ENCODE measurements around the gene SOX30.
A peak's percentile ranks its signal among the peaks of the same experiment; 100 is the strongest.
"Not testable (repeated sequence)": the region's sequence is repeated elsewhere in the genome, so short reads cannot be mapped to it uniquely, and the experiment has no call there.

The SOX30 gene

DNA sequence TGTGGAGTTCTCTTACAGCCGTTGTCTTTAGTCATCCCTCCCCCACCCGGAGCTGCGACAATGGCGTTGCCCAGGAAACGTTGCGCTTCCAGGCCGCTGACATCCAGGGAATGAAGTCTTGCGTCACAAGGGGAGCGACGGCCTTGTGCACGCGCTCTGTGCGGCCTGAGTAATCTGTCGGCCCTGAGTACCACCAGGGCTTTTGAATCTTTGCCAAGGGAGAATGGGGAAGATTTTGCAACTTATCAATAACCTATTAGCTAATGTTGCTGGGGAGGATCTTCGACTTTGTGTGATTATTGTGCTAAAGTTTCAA is at the start of gene SOX30:
Gene SOX30 (minus strand): TSS at position 62 of the 316 bp plus-strand sequence. CDS start 360 bp downstream, outside the sequence.
- no peak for DNase-seq

DNA sequence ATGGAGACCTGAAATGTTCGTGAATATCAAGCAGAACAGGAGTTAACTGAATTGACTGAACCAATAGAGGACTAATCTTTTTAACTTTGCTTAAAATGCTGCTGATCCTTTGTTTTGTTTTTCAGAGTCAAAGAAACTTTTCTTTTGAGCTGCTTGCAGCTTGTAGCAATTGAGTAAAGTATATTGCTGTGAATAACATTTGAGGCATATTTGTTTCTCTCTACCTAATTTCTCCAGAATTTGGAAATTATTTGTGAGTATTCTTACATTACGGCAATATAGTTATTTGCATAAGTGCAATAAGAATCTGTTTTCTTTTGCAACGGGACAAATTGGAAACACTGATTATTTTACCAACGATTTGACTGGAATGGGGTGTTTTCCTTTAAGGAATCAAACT is 46.4 kb upstream of the SOX30 start:
- not testable (repeated sequence) for DNase-seq

DNA sequence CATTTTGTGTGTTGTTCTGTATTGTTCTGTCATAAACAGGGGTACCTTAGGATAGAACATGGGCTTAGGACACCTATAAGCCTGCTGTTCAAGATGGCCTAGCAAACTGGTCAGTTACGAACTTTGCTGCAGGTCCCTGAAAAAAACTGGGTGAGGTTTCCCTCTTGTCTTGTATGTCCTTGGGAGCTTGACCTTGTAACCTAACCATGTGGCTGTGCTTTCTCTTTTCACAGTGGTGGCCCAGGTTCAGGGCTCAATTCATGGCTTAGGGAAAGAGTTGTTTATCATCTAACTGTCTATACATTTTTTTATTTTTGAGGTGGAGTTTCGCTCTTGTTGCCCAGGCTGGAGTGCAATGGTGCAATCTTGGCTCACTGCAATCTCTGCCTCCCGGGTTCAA is 43.9 kb upstream of the SOX30 start:
- DNase-seq: not testable (repeated sequence)

DNA sequence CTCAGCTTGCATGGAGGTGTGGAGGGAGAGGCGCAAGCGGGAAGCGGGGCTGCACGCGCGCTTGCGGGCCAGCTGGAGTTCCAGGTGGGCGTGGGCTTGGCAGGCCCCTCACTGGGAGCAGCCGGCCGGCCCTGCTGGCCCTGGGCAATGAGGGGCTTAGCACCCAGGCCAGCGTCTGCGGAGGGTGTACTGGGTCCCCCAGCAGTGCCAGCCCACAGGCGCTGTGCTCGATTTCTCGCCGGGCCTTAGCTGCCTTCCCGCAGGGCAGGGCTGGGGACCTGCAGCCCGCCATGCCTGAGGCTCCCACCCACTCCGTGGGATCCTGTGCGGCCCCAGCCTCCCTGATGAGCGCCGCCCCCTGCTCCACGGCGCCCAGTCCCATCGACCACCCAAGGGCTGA is 41.6 kb upstream of the SOX30 start:
- DNase-seq: not testable (repeated sequence)

DNA sequence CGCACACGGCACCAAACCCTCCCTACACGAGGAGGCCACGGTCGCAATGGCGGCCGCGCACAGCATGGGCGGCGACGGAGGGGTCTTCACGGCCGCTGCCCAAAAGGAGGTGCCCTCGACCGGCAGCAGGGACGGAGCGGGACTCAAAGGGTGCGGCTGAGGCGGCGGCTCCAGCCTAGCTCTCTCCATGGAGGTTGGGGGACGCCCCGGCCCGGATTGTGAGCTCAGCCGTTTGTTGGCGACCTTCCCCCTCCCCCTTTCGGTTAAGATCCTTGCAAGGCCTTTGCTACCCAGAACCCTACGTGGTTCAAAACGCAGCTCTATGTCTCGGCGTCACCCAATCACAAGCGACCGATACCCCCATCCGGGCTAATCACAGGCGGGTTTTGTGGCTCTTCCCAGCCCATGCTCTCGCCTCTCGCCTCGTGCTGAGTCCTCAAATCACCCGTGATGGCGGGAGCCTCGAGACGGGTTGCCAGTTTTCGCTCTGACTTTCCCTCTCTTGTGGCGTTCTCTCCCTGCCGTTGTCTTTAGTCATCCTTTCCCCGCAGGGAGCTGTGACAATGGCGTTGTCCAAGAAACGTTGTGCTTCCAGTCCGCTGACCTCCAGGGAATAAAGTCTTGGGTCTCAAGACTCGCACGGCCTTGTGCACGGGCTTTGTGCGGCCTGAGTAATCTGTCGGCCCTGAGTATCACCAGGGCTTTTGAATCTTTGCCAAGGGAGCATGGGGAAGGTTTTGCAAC is 38.6 kb upstream of the SOX30 start:
- no peak for DNase-seq

DNA sequence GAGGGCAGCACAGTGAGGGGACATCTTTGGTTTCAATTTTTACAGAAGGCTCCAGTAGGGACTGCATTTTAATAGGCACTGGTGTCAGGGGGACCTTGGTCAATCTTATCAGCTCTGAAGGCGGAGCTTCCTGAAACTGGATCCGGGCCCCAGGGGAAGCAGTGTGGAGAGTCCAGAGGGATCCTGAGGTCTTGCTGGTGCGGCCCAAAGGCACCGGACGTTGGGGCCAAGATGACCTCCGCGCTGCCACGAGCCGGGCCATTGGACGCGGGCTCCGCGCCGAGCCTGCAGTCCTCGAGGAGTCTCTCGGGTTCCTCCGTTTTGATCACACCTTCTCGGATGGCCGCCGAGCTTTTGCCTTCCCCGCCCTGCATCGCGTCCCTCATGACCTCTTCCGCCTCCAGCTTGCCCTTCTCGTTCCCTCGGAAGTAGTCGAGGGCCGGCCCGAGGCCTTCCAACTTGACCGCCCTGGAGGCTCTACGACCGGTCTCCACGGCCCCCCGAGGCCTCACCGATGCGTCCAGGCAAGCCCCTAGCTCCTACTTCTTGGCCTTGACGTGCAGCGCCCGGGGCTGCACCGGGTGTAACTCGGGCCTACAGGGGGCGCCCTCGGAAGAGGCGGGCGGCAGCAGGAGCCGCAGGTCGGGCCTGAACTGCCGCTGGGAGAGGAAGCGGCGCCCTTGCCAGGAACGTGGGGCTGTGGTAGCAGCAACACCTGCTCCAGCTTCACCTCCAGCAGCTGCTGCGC is 37.9 kb upstream of the SOX30 start:
- DNase-seq: peak; percentile 32

DNA sequence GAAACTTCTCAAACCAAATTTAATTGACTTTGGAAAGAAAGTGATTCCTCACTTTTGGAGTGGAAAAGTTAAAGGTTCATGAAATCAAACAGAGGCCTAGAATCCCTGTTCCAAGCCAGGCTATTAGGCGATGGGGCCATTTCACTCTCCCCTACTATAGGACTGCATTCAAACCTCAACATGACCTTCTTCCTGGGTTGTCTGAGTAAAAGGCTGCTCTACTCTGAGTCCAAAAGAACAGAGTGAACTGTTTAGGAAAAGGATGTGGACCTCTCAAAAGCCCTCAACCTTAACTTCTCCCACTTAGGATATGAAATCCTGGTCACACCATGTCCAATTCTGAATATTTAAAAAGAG is 34.9 kb upstream of the SOX30 start:
- no peak for DNase-seq

DNA sequence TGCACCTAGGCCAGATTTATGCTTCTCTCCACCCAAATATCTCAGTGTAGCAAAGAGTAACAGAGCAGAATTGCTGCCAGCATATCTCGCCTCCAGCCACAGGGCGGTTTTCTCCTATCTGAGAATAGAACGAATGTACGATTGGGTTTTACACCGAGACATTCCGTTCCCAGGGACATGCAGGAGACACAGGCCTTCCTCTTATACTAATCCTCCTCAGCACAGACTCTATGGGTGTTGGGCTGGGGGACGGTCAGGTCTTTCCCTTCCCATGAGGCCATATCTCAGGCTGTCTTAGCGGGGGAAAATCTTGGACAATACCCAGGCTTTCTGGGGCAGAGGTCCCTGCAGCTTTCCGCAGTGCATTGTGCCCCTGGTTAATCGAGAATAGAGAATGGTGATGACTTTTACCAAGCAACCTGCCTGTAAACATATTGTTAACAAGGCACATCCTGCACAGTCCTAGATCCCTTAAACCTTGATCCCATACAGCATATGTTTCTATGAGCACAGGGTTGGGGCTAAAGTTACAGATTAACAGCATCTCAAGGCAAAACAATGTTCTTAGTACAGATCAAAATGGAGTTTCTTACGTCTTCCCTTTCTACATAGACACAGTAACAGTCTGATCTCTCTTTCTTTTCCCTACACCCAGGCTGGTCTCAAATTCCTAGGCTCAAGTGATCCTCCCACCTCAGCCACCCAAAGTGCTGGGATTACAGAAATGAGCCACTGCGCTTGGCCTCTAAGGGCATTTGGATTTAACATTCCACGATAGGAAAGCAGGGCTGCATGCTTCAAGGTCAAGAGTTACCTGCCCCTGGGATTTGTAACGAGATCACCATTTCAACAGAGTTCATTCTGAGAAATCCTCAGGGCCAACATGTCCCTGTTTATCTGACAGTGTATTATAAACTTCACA is 34.3 kb upstream of the SOX30 start:
- not testable (repeated sequence) for DNase-seq

DNA sequence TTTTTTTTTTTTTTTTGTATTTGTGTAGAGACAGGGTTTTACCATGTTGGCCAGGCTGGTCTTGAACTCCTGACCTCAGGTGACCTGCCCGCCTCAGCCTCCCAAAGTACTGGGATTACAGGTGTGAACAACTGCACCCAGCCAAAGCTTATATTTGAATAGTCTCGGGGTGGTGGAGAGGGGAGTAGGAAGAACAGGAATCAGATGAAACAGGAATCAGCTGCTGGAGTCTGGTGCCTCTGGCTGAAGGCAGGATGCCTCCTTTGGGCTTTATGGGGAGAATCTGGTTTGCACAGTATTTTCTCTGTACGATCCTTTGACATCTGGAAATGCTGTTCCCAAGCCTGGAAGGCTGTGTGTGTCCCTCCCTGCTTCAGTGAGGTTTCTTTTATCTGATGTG is 30.0 kb upstream of the SOX30 start:
- DNase-seq: no peak

DNA sequence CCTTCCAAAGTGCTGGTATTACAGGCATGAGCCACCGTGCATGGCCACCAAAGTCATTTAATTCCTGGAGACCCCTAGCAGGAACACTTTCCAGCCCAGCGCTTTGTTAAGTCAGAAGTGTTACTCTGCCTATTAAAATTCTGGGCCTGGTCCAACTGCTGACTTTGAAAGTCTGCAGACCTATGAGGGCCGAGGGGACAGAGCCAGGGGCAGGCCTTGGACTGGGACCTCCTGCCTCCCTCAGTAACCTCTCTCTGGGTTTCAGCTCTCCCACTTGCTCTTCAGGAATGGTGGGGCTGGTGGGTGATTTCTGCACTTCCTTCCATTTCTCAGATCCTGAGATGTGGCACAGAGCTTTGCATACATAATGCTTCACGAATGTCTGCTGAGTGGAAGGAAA is 28.8 kb upstream of the SOX30 start:
- no peak for DNase-seq

DNA sequence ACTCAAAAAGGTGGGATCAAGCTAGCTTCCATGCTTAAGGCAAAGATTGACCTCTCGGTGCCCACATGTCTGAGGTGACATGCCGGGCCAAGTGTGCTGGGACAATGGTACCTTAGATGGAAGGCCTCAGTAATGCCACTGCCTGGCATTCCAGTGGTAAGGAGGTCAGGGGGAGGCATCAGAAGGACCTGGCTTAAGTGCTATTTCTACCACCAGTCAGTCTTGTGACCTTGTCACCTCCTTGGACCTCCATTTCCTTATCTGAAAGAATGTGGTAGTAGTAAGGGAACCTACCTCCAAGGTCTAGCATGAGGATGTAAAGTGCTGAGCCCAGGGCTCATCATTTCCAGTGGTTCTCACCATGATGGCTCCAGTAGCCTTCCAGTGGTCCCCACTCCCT is 28.0 kb upstream of the SOX30 start:
- no peak for DNase-seq

DNA sequence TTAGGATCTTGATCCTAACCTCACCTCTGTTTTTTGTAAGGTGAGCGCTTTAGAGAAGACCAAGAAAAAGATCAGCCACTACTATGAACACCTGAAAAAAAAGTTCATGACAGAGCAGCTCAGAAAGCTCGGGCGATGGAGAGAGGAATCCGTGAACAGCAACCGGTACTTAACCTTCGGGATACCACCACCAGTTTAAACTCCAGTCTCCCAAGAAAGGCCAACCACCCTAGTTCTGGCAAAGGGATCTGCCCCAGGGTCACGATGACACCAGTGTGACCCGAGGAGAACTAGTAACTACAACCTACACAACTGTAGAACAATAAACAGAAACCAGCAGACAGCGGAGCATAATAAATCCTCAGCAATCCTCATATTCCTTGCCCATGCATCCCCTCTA is 27.6 kb upstream of the SOX30 start:
- no peak for DNase-seq

DNA sequence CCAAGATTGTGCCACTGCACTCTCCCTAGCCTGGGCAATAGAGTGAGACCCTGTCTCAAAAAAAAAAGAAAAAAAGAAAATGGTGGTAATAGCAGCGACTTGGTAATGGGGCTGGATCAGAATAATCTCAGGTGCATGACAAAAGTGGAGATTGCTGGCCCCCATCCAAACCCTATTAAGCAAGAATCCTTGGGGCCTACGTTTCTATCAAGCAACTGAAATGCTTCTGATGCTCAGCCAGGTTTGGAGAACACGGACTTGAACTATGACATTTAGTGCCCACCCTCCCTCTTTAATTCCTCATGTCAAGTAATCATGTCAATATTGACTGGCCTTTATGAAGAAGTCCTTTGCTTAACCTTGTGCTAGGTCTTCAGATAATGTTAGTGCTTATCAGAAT is 25.7 kb upstream of the SOX30 start:
- no peak for DNase-seq

DNA sequence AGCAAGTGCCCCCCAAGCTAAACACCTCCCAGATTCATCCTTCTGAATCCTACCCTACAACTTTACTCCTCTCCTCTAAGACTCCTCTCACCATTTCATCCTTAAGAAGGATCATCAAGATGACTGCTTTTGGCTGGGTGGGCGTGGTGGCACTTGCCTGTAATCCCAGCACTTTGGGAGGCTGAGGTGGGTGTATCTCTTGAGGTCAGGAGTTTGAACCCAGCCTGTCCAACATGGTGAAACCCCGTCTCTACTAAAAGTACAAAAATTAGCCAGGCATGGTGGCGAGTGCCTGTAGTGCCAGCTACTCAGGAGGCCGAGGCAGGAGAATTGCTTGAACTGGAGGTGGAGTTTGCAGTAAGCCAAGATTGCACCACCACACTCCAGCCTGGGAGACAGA is 22.1 kb upstream of the SOX30 start:
- not testable (repeated sequence) for DNase-seq

DNA sequence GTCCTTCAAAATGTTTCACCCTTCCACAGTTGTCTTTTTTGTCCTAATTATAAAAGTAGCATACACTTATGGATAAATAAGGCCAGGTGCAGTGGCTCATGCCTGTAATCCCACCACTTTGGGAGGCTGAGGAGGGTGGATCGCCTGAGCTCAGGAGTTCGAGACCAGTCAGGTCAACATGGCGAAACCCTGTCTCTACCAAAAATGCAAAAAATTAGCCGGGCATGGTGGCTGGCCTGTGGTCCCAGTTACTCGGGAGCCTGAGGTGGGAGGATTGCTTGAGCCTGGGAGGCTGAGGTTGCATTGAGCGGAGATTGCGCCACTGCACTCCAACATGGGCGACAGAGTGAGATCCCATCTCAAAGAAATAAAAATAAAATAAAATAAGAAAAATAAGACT is 20.7 kb upstream of the SOX30 start:
- no peak for DNase-seq

DNA sequence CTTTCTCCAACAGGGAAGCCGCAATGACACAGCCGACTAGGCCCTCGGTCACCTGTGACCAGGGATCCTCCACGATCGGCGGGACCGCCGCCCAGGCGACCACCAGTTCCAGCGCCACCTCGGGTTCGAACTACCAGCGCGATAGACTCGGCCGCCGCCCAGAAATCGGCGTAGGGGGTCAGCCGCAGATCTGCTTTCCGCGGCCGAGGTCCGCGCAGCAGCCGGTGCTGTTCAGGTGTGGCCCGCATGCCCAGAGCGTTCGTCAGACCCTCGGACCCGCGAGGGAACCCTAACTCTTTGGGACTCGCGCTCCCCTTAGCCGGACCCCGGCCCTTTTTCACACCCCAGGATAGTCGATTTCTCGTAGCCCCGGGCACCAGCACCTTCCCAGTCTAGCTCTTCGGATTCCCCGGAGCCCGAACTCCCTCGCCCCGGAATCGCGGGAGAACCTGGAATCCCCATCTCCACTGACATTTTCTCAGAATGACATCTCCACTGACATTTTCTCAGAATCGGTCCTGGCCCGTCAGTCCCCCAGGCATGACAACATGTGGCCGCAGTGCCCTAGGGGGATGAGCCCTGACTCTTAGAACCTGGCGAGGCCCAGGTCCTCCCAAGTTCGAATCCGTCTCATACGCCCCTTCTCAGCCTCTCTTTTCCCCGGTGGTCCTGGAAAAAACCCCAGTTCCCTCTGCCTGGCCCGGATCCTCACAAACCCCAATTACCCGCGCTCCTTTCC is 19.5 kb upstream of the SOX30 start:
- DNase-seq: no peak

DNA sequence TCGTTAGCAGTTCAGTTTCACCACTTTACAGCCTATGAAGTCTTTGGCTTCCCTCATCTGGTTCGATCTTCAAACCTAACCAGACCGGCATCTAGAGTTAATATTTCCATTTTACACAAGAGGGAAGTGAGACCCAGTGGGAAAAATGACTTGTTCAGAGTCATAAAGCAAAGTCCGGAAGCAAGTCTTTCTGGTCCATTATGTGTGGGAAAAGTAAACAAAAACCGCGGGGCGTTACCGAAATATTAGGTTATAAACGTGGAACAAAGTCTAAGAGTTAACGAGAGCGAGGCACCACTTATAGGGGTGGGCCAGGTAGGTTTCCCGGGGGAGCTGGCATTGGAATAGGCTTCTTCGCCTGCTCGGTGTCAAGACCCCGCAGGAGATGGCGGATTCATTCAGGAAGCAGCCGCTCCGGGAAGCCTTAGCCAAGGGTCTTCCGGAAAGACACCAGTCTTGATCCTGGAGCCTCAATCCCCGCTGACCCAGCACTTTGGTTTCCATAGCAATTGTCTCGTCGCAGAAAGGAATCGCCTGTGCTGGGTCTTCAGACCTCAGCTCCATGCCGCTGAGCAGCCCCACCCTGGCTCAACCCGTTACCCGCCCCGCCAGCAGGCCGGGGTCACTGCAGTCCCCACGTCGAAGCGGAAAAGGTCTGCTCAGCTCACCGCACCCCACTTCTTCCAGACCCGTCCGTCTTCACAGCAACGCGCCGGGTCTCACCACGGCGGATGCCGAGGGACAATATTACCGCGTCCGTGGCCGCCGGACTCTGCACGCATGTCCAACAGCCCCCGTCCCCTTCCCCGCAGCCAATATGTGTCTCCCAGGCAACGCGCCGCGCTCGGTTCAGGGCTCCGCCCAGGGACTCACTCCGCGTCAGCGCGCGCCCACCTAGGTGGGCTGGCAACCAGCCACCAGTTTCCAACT is 18.7 kb upstream of the SOX30 start, which contains the start of gene C5orf52:
Gene C5orf52 (plus strand): TSS at position 872 of the 930 bp plus-strand sequence. CDS start 82 bp downstream, outside the sequence.
- peak; percentile 16 for DNase-seq

DNA sequence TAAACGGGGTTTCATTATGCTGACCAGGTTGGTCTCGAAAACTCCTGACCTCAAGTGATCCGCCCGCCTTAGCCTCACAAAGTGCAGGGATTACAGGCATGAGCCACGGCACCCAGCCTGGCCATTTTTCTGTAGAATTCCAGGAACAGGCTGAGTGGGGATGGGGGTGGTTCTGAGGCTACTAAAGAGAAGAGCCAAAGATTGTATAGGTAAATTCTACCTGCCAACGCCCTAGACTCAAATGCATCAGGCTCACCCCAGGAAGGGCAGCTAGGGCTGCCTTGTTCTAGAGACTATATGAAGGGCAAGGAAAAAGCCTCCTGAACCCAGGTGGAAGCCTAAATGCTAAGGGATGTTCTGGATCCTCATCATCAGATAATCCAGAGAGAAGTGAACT is 17.5 kb upstream of the SOX30 start:
- no peak for DNase-seq

DNA sequence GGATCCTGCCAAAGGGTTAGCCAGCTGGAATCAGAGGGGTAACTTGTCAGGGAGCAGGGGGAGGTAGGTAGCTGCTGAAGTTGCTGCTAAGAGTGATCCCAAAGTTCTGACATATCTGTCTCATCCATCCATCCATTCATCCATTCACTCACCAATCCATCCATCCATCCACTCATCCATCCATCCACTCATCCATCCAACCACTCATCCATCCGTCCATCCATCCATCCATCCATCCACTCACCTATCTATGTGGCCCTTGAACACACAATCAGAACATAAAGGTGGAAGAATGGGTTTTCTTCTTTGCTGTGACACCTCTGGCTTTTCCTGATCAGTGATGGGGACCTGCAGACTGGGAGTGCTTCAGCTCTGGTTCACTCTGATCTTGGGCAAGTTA is 16.1 kb upstream of the SOX30 start:
- no peak for DNase-seq

DNA sequence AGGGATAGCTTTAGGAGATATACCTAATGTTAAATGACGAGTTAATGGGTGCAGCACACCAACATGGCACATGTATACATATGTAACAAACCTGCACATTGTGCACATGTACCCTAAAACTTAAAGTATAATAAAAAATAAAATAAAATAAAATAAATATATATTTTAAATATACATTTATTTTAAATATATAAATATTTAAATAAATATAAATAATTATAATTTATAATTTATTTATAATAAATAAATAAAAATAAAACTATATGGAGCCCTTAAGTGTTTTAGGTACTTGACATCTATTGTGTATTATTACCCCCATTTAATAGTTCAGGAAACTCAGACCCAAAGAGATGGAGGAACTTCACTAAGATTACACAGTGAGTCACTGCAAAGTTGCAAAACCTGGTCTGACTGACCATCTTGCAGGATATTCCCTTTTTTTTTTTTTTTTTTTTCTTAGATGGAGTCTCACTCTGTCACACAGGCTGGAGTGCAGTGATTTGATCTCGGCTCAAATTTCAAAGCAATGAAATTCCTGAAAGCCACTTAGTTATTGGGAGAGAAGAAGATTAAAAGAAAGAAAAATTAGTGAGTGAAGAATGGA is 13.3 kb upstream of the SOX30 start:
- no peak for DNase-seq
